G401.6 (cell line): ENCODE results near the gene HARBI1.

Experiments used
- FAIRE-seq: peaks from 2 replicates; lab custom pipeline; 2012; peaks lifted over from hg19 to GRCh38; lab: Jason Lieb, UNC

HARBI1 gene

GRCh38 chr11:46617134-46617971, at the start of gene HARBI1, which contains the start of gene ATG13:
TSS of gene HARBI1 (minus strand) at chr11:46617227. CDS start at chr11:46616237, 990 bp downstream.
TSS of gene ATG13 (plus strand) at chr11:46617553. CDS start at chr11:46644292, 26,739 bp downstream.
- FAIRE-seq = no peak

- no peak for FAIRE-seq
Measured at GRCh38 chr11:46666516-46666915, 49.5 kb upstream of the HARBI1 start.

- FAIRE-seq = no peak
Measured at GRCh38 chr11:46665356-46665755, 48.3 kb upstream of the HARBI1 start.

- FAIRE-seq = no peak
Measured at GRCh38 chr11:46664612-46665011, 47.6 kb upstream of the HARBI1 start.

- FAIRE-seq = no peak
Measured at GRCh38 chr11:46663277-46663940, 46.4 kb upstream of the HARBI1 start.

GRCh38 chr11:46662366-46662765, 45.3 kb upstream of the HARBI1 start:
- FAIRE-seq = no peak

- no peak for FAIRE-seq
Measured at GRCh38 chr11:46661836-46662235, 44.8 kb upstream of the HARBI1 start.

- FAIRE-seq = no peak
Measured at GRCh38 chr11:46659908-46660307, 42.9 kb upstream of the HARBI1 start.

- FAIRE-seq = no peak
Measured at GRCh38 chr11:46658259-46658658, 41.2 kb upstream of the HARBI1 start.

- FAIRE-seq = no peak
Measured at GRCh38 chr11:46657186-46657585, 40.2 kb upstream of the HARBI1 start.

GRCh38 chr11:46655631-46656030, 38.6 kb upstream of the HARBI1 start:
- no peak for FAIRE-seq

- no peak for FAIRE-seq
Measured at GRCh38 chr11:46649180-46649738, 32.2 kb upstream of the HARBI1 start.

GRCh38 chr11:46643986-46644385, 27.0 kb upstream of the HARBI1 start:
- no peak for FAIRE-seq

GRCh38 chr11:46643531-46643930, 26.5 kb upstream of the HARBI1 start:
- FAIRE-seq = no peak

GRCh38 chr11:46642627-46643335, 25.8 kb upstream of the HARBI1 start:
- no peak for FAIRE-seq

- FAIRE-seq = no peak
Measured at GRCh38 chr11:46641639-46642038, 24.6 kb upstream of the HARBI1 start.

- no peak for FAIRE-seq
Measured at GRCh38 chr11:46640036-46640788, 23.2 kb upstream of the HARBI1 start.

GRCh38 chr11:46639197-46639839, 22.3 kb upstream of the HARBI1 start:
- FAIRE-seq = no peak

GRCh38 chr11:46637546-46637945, 20.5 kb upstream of the HARBI1 start:
- no peak for FAIRE-seq

GRCh38 chr11:46635557-46636139, 18.6 kb upstream of the HARBI1 start:
- no peak for FAIRE-seq
